Keratinocyte (primary cell): Measurements from ENCODE around the gene DCLK2. TPM values are rescaled to one million over a fixed set of nuclear protein-coding genes. Genes with fewer than 3 reads are reported as not detected.

Experiments used
- DNase-seq: peaks from one replicate; pipeline ENCODE4 v3.0.0-alpha.2; 2011; ENCODE audit warnings: low read depth, missing footprints, low spot score
- FAIRE-seq: peaks from 2 replicates; lab custom pipeline; 2011; peaks lifted over from hg19 to GRCh38; lab: Jason Lieb, UNC
- H2AFZ ChIP-seq: 2 replicates; pipeline ENCODE4 v1.6.0; 2012; ENCODE audit warnings: low read length, control low read depth, inconsistent platforms; ENCODE audit not compliant: control insufficient read depth
- H3K27ac ChIP-seq: 2 replicates; pipeline ENCODE4 v1.5.1; 2011; ENCODE audit warnings: low read length; ENCODE audit not compliant: control insufficient read depth, insufficient read depth
- H3K27me3 ChIP-seq: 3 replicates; pipeline ENCODE4 v1.6.0; 2011; ENCODE audit warnings: low read length; ENCODE audit not compliant: control insufficient read depth, insufficient read depth; ENCODE audit errors: extremely low read depth
- H3K36me3 ChIP-seq, 2 experiments: 2 replicates in 1 of 2; 3 replicates in 1 of 2; pipeline ENCODE4 v1.5.1; 2011; ENCODE audit warnings: low read length in 2 of 2, mild to moderate bottlenecking in 1 of 2; ENCODE audit not compliant: control insufficient read depth in 2 of 2, insufficient read depth in 2 of 2; ENCODE audit errors: extremely low read depth in 1 of 2
- H3K4me1 ChIP-seq: 3 replicates; pipeline ENCODE4 v1.5.1; 2011; ENCODE audit warnings: low read length; ENCODE audit not compliant: control insufficient read depth, insufficient read depth; ENCODE audit errors: extremely low read depth
- H3K4me2 ChIP-seq: 3 replicates; pipeline ENCODE4 v1.6.0; 2011; ENCODE audit warnings: low read depth, low read length; ENCODE audit not compliant: control insufficient read depth, insufficient read depth; ENCODE audit errors: extremely low read depth
- H3K4me3 ChIP-seq, 3 experiments: fragments of 200-600 bp in 1 of 3; sonication (generic) in 1 of 3; 2 replicates in 2 of 3; 3 replicates in 1 of 3; pipeline ENCODE4 v1.5.1; 2011 to 2016; ENCODE audit warnings: low read length in 3 of 3, mild to moderate bottlenecking in 3 of 3, control low read depth in 2 of 3, inconsistent platforms in 1 of 3, low read depth in 1 of 3, mixed read lengths in 1 of 3, mixed run types in 1 of 3, moderate library complexity in 1 of 3; ENCODE audit not compliant: control insufficient read depth in 2 of 3, insufficient read depth in 2 of 3; ENCODE audit errors: extremely low read depth in 1 of 3
- H3K79me2 ChIP-seq: 2 replicates; pipeline ENCODE4 v1.6.0; 2012; ENCODE audit warnings: low read length; ENCODE audit not compliant: control insufficient read depth, insufficient read depth
- H3K9ac ChIP-seq: 3 replicates; pipeline ENCODE4 v1.6.0; 2011; ENCODE audit warnings: low read length; ENCODE audit not compliant: control insufficient read depth, insufficient read depth; ENCODE audit errors: extremely low read depth
- H3K9me1 ChIP-seq: 3 replicates; pipeline ENCODE4 v1.6.0; 2011; ENCODE audit warnings: low read length; ENCODE audit not compliant: control insufficient read depth, insufficient read depth; ENCODE audit errors: extremely low read depth
- H3K9me3 ChIP-seq: 2 replicates; pipeline ENCODE4 v1.5.1; 2012; ENCODE audit warnings: low read depth, low read length; ENCODE audit not compliant: control insufficient read depth
- H4K20me1 ChIP-seq: 3 replicates; pipeline ENCODE4 v1.6.0; 2011; ENCODE audit warnings: low read length; ENCODE audit not compliant: control insufficient read depth, insufficient read depth; ENCODE audit errors: extremely low read depth
- CTCF ChIP-seq, 3 experiments: IDR thresholded peaks in 1 of 3; conservative IDR thresholded peaks in 1 of 3; optimal IDR thresholded peaks in 1 of 3; 2 replicates in 2 of 3; 3 replicates in 1 of 3; pipeline versions ENCODE3 to v1.5.1; 2011; ENCODE audit warnings: low read length in 3 of 3, mild to moderate bottlenecking in 3 of 3, moderate library complexity in 2 of 3, control low read depth in 1 of 3, inconsistent platforms in 1 of 3; ENCODE audit not compliant: insufficient read depth in 2 of 3; ENCODE audit errors: extremely low read depth in 1 of 3
- EZH2 ChIP-seq: IDR thresholded peaks from one replicate; pipeline ENCODE4 v1.6.1; 2012; ENCODE audit warnings: inconsistent platforms, mild to moderate bottlenecking, low read length, moderate library complexity
- dilution Hi-C: fragments of 300-500 bp; cut with MboI; formaldehyde crosslinking; loops from one replicate; pipeline ENCODE4 v1.7.0; 2020; ENCODE audit warnings: low sequenced_read_pairs; ENCODE audit not compliant: extremely low pct_ligation_motif_present
- polyA plus RNA-seq, 5 experiments: library from polyadenylated mRNA; depleted of rRNA in 3 of 5; stranded (reverse) in 3 of 5; stranded (forward) in 1 of 5; unstranded in 1 of 5; fragments of >200 nt; gene quantifications; 1 replicate in 1 of 5; 2 replicates in 3 of 5; 3 replicates in 1 of 5; pipeline versions ENCODE4 v1.2.1 to v1.2.3, GENCODE V29; 2011 to 2012; ENCODE audit warnings: missing spikeins in 2 of 5, low read depth in 1 of 5, low replicate concordance in 1 of 5

The DCLK2 gene
- polyA plus RNA-seq, 1 donor (not counting 4 experiments of a cell fraction or from before 2014, with no cell fraction given) = 0.07 TPM

DNA sequence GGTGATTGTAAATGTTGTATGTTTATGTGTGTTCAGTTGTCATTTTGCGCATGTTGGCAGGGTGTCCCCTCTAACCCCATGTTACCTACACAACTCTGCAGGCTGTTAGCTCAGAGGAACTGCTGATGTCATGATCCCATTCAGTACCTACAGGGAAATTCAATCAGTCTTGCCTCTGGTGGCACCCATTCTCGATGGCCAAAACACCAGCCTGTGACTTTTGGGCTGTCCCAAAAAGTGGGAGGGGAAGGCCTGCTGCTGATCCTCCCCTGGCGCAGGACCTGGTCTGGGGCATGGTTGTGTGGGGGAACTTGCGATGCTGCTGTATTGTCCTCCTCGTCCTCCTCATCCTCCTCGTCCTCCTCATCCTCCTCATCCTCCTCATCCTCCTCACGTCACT is 174.5 kb downstream of the DCLK2 start:
- no peak for DNase-seq
- H4K20me1 ChIP-seq = no peaks in the 10 kb centered on the region
- dilution Hi-C loops = no loop called here
- no peak overlapping the region for H3K4me2 ChIP-seq
- no peak overlapping the region for H3K27ac ChIP-seq
- no peak overlapping the region for H2AFZ ChIP-seq
- H3K9ac ChIP-seq = no peak overlapping the region
- no peaks in the 10 kb centered on the region for H3K36me3 ChIP-seq
- peaks cover 15% of the 10 kb centered on the region for H3K4me1 ChIP-seq
- H3K79me2 ChIP-seq = no peaks in the 10 kb centered on the region
- H3K27me3 ChIP-seq = no peaks in the 10 kb centered on the region
- no peak for FAIRE-seq
- TF ChIP-seq EZH2 (no peak), CTCF (optimal IDR thresholded peaks at IDR 0.05 in 1 of 3, IDR thresholded peaks at IDR 0.05 in 1 of 3, conservative IDR thresholded peaks at IDR 0.05 in 1 of 3; ENCODE audit: extremely low read depth in 1 of 3, insufficient read depth in 2 of 3, low read length in 3 of 3) (no peak)
- no peaks in the 10 kb centered on the region for H3K9me1 ChIP-seq
- H3K4me3 ChIP-seq = no peak overlapping the region
- no peaks in the 10 kb centered on the region for H3K9me3 ChIP-seq

DNA sequence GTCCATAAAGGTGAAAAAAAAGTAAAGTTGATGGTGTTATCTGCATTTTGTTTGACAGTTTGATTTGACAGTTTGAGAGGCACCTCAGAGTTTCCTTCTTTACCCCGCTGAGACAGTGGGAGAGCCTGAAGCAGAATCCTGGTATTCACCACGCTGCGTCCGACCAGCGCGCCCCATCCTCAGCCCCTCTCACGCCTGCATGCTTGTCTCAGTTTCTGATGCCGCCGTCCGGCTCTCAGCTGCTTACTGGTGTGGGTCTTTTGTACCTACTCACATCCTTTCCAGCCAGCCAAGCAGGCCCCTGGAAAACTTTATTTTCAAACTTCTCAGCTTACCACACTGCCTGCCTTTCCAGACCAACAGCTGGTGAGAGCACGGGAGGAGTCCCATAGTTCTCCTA is 175.2 kb downstream of the DCLK2 start:
- Histone ChIP-seq H4K20me1 (no peaks in the 10 kb centered on the region), H3K4me2 (no peak overlapping the region), H3K27me3 (no peaks in the 10 kb centered on the region), H3K9me1 (no peaks in the 10 kb centered on the region), H3K9ac (no peak overlapping the region), H3K9me3 (no peaks in the 10 kb centered on the region), H3K4me3 (no peak overlapping the region), H3K36me3 (no peaks in the 10 kb centered on the region), H3K4me1 (peaks cover 21% of the 10 kb centered on the region), H3K79me2 (no peaks in the 10 kb centered on the region), H2AFZ (no peak overlapping the region), H3K27ac (no peak overlapping the region)
- FAIRE-seq (no peak), DNase-seq (no peak)
- dilution Hi-C loops = no loop called here
- TF ChIP-seq CTCF (optimal IDR thresholded peaks at IDR 0.05 in 1 of 3, IDR thresholded peaks at IDR 0.05 in 1 of 3, conservative IDR thresholded peaks at IDR 0.05 in 1 of 3; ENCODE audit: extremely low read depth in 1 of 3, insufficient read depth in 2 of 3, low read length in 3 of 3) = no peak
- TF ChIP-seq EZH2 = no peak
